ENCODE measurements around the gene TMC3.
"Not testable (repeated sequence)": the region's sequence is repeated elsewhere in the genome, so short reads cannot be mapped to it uniquely, and the experiment has no call there.

TMC3 gene

DNA sequence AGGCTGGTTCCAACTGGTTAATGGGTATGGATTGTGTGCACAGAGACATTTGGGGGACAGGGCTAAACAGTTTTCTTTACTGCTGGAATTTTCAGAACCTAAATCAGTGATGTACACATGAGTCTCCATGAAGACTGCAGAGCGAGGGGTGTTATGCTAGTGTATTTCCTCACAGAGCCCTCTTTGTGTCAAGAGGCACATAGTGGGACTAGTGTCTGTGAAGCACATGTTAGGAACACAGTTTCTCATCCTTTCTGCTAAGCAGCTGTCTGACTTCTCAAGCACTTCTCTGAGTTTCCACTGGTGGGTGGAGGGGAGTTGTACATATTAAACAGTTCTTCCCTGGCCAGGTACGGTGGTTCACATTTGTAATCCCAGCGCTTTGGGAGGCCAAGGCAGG is 40.6 kb downstream of the TMC3 start:
- Mint-ChIP-seq H3K27ac (no peak overlapping the region), H3K36me3 (ENCODE audit: insufficient read depth) (no peaks in the 10 kb centered on the region), H3K4me3 (no peak overlapping the region), H3K9me3 (no peaks in the 10 kb centered on the region), H3K27me3 (no peaks in the 10 kb centered on the region), H3K4me1 (ENCODE audit: low read depth in 2 of 2) (peaks cover 0 to 4% of the 10 kb centered on the region in 2 donors)
- no peak for DNase-seq
- ATAC-seq (replicated peaks), result no peak

DNA sequence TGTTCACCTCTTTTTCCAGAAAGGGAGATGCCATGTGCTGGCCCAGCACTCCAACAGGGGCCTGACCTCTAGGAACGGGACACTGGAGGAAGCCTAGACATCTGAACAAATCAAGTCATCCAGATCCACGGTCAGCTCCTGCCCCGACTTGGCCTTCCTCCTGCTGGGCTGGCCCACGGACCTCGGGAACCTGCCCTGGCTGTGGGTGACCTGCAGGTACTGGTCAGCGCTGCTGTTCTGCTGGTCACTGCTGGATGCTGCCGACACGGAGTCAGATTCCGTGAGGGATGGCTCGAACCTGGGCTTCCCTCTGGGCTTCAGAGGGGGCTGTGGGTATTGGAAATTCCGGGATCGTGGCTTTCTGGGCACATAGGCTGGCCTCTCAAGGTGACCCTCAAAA is 41.7 kb downstream of the TMC3 start:
- no peak overlapping the region for H3K27ac Mint-ChIP-seq

DNA sequence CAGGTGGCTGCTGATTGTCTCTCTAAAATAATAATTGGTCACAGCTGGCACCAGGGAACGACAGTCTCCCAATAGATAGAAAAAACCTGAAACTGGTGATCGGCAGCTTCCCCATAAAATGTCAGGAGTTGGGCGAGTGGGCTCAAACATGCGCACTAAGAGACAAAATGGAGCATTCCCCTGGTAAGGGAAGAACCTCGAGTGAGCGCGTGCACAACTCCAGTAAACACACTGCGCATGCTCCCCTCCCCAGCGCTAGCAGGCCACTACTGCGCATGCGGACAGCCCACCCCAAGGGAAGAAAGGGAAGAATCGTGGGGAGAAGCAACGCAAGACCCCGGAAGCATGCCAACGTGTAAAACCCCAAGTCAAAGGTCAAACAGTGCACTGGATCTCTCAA is 42.4 kb downstream of the TMC3 start:
- DNase-seq (no peak), ATAC-seq (replicated peaks) (no peak)
- Mint-ChIP-seq H3K27me3 (no peaks in the 10 kb centered on the region), H3K9me3 (no peaks in the 10 kb centered on the region), H3K27ac (no peak overlapping the region), H3K4me1 (ENCODE audit: low read depth in 2 of 2) (peaks cover 0 to 3% of the 10 kb centered on the region in 2 donors), H3K36me3 (ENCODE audit: insufficient read depth) (no peaks in the 10 kb centered on the region), H3K4me3 (no peak overlapping the region)

More for the DNA sequence above, 41.7 kb downstream of the TMC3 start:
- Mint-ChIP-seq H3K9me3 (no peaks in the 10 kb centered on the region), H3K4me1 (ENCODE audit: low read depth in 2 of 2) (peaks cover 0 to 4% of the 10 kb centered on the region in 2 donors), H3K27me3 (no peaks in the 10 kb centered on the region), H3K36me3 (ENCODE audit: insufficient read depth) (no peaks in the 10 kb centered on the region), H3K4me3 (no peak overlapping the region)
- ATAC-seq (replicated peaks) (no peak), DNase-seq (no peak)

DNA sequence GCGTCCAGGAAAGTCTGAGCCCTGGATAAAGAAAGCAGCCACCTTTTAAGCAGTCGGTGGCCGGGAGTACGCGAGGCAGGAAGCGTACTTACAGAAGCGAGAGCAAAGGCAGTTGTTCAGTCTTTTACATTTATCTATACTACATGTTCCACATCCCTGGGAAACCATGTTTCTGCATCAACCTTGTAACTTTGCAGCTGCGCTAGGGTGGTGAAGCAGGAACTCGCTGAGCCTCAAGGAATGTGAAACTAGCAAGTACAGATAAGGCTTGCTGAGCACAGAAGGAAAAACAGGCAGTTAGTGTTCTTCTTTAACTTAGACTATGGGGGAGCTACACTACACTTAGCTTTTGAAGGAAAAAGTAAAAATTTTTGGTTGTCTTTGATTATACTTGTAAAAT is 42.9 kb downstream of the TMC3 start:
- ATAC-seq (replicated peaks); H3K27ac Mint-ChIP-seq; H3K4me3 Mint-ChIP-seq; H3K36me3 Mint-ChIP-seq (ENCODE audit: insufficient read depth); H3K27me3 Mint-ChIP-seq; H3K4me1 Mint-ChIP-seq (ENCODE audit: low read depth in 2 of 2); DNase-seq; H3K9me3 Mint-ChIP-seq: not testable (repeated sequence)

DNA sequence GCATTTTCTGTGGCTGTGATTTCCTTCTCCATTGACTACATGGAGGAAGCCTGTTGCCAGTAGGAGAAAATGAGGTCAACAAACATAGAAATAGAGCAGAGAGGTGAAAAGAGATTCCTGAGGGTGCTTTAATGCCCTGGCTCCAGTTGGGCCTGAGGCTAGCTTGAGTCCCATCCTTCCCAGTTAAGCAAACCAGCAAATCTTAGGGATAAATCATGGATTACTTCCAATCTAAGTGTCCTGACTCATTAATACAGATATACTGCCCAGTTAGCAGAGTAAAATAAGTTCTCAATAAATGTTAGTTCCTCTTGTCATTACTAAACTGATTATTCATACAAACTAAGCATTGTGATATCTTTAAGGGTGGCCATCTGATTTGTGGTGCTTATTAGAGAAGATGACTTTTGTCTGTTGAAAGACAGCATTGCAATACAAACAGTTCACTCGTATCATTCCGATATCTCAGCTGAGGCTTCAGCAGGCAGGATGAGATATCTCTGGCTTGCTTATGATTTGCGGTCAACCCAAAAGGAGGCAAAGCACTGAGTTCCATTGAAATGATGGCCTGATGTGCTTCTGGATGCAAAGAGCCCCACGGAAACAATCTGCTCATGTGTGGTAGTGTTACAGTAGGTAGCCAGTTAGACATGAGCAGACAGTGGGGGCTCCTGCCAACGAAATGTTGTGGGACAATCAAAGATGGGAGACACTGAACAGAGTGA is 43.5 kb downstream of the TMC3 start:
- no peak for DNase-seq
- no peak for ATAC-seq (replicated peaks)
- Mint-ChIP-seq H3K36me3 (ENCODE audit: insufficient read depth) (no peaks in the 10 kb centered on the region), H3K27ac (no peak overlapping the region), H3K4me3 (no peak overlapping the region), H3K27me3 (no peaks in the 10 kb centered on the region), H3K4me1 (ENCODE audit: low read depth in 2 of 2) (no peaks in the 10 kb centered on the region), H3K9me3 (no peaks in the 10 kb centered on the region)

DNA sequence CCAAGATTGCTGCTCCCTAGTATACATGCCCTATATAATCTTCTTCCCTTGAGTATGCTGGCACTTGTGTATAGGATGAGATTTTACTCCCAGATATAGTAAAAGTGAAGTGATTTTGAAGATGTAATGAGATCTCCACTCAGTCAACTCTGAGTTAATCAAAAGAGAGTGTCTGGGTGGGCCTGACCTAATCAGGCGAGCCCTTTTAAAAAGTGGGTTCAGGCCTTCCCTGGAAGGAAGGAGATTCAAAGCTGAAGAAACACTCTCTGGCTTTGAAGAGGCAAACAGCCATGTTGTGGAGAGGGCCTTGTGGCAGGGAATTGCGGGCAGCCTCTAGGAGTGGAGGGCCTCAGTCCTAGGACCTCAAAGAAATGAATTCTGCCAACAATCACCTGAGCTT is 44.6 kb downstream of the TMC3 start:
- peaks cover 4 to 8% of the 10 kb centered on the region in 2 donors for H3K4me1 Mint-ChIP-seq (ENCODE audit: low read depth in 2 of 2)

DNA sequence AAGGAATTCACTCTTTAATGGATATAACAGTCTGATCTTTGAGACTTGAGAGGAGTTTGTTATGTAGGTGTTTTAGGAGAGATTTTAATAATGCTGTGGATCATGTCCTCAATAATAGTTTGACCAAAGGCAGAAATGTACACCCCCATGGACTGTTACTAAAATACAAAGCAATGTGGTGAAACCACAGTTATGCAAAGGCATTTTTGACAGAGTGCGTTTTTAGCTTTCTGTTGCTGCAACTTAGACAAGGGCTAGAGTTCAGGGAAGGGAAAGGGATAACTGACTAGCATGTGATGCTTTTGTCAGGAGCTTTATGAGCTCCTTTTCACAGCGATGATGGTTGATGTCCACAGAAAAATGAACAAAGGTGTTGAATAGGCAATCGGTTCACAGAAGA is 46.5 kb downstream of the TMC3 start:
- ATAC-seq (replicated peaks) (no peak), DNase-seq (no peak)
- peaks cover 16 to 20% of the 10 kb centered on the region in 2 donors for H3K4me1 Mint-ChIP-seq (ENCODE audit: low read depth in 2 of 2)
- H3K27ac Mint-ChIP-seq, result no peak overlapping the region
- H3K27me3 Mint-ChIP-seq, result no peaks in the 10 kb centered on the region
- H3K9me3 Mint-ChIP-seq, result no peaks in the 10 kb centered on the region
- H3K36me3 Mint-ChIP-seq (ENCODE audit: insufficient read depth), result peaks cover 5% of the 10 kb centered on the region
- no peak overlapping the region for H3K4me3 Mint-ChIP-seq

More for the DNA sequence above, 44.6 kb downstream of the TMC3 start:
- ATAC-seq (replicated peaks) (no peak), DNase-seq (no peak)
- Mint-ChIP-seq H3K9me3 (no peaks in the 10 kb centered on the region), H3K36me3 (ENCODE audit: insufficient read depth) (peaks cover under 1% of the 10 kb centered on the region), H3K27me3 (no peaks in the 10 kb centered on the region), H3K4me3 (no peak overlapping the region), H3K27ac (no peak overlapping the region)

DNA sequence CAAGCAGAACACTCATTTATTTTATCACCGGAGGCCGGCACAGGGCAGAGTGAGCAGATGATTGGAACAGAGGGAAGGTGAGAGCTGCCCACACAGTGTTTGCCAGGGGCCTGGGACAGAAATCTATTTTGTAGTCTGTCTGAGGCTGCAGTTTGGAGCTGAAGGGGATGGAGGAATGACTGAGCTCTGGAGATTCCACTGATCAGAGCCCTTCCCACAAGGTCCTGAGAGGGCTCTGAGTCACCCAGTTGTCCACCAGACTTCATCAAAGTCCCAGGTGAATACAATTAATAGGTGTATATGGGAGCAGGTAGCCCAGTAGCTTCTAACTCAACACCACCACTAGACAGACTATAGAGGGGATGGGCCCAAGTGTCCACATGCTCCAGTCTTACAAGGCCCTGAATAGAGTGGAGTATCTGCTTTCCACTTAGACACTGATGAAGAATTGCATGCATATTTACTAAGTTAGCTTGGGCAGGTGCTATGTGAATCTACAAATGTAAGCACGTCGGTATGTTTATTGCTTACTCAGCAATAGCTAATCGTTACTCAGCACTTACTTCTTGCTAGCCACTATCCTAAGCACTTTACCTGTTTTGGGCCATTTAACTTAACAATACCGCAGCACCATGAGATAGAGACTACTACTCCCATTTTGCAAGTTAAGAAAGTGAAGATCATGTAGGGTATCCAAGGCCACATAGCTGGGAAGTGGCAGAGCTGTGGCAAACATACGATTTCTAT is 47.4 kb downstream of the TMC3 start:
- H3K4me1 Mint-ChIP-seq (ENCODE audit: low read depth in 2 of 2), result peaks cover 18 to 20% of the 10 kb centered on the region in 2 donors
- no peak overlapping the region for H3K4me3 Mint-ChIP-seq
- ATAC-seq (replicated peaks) (no peak), DNase-seq (no peak)
- no peaks in the 10 kb centered on the region for H3K27me3 Mint-ChIP-seq
- no peaks in the 10 kb centered on the region for H3K9me3 Mint-ChIP-seq
- peaks cover 5% of the 10 kb centered on the region for H3K36me3 Mint-ChIP-seq (ENCODE audit: insufficient read depth)
- no peak overlapping the region for H3K27ac Mint-ChIP-seq

DNA sequence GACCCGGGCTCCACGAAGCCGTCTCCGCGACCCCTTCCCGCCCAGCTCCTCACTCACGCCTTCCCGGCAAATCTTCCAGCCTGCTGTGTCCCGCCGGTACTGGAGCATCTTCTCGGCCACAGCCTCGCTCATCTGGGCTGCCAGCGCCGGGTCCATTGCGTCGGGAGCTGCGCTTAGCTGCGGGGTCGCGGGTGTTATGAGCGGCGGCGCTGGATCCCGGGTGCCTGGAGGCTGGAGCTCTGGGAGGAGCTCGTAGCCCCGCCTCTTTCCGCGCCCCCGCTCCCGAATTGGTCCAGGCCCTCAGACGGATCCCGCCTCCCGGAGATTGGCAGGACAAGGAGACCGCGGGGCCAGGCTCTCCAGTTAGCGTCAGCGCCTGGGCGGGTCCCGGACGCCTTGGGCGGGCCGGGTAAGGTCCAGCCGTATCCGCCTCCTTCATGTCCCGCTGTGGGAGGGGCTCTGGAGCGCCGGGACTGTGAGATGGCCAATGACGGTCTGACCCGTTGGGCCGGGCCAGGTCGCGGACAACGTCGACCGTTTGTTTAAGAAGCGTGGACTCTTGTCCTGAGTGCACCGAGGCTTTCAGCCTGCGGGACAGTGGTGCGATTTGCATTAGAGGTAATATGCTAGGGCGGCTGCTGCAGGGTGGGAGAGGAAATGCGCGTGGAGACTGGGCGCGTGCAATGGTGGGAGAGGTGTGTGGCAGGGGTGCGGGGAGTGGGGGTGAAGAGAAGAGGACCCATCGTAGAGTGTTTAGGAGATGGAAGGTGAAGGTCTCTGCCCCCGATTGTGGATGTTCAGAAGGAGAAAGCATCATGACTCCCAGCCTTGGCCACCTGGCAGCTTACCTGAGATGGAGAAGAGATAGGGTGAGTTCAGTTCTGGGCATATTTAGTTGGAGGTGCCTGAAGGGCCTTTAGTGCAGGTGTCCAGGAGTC is 49.8 kb downstream of the TMC3 start, which contains the start of gene STARD5:
TSS of gene STARD5 (minus strand) at position 198 of the 938 bp plus-strand sequence. CDS start at position 156, 42 bp downstream.
- peaks cover 18 to 20% of the 10 kb centered on the region in 2 donors for H3K4me1 Mint-ChIP-seq (ENCODE audit: low read depth in 2 of 2)
- peaks cover 5% of the 10 kb centered on the region for H3K36me3 Mint-ChIP-seq (ENCODE audit: insufficient read depth)
- ATAC-seq (replicated peaks) (peak; percentile 98), DNase-seq (peak; percentile 90 to 92 (median 91))
- H3K27ac Mint-ChIP-seq, result peak within 1 kb of the TSS; percentile 45 to 88
- H3K9me3 Mint-ChIP-seq, result no peaks in the 10 kb centered on the region
- H3K27me3 Mint-ChIP-seq, result no peaks in the 10 kb centered on the region
- H3K4me3 Mint-ChIP-seq, result peak within 1 kb of the TSS; percentile 89

DNA sequence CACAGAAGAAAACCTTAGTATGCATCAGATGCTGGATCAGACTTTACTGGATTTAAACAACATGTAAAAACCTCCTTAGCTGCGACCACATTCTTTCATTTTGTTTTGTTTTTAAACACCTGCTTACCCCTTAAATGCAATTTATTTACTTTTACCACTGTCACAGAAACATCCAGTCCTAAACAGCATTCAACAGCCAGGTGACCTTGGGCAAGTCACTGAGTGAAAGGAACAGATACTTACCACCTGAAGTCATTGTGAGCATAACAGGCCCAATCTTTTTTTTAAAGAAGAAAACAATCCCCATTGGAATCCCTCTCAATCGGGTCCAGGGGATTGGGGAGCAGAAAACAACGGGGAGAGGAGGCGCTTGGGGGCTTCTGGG is 50.5 kb downstream of the TMC3 start:
- ATAC-seq (replicated peaks), result no peak
- Mint-ChIP-seq H3K4me3 (peak overlapping the region; percentile 89), H3K27ac (peak overlapping the region; percentile 45 to 88), H3K4me1 (ENCODE audit: low read depth in 2 of 2) (peaks cover 18 to 20% of the 10 kb centered on the region in 2 donors), H3K27me3 (no peaks in the 10 kb centered on the region), H3K36me3 (ENCODE audit: insufficient read depth) (peaks cover 5% of the 10 kb centered on the region), H3K9me3 (no peaks in the 10 kb centered on the region)
- DNase-seq, result no peak

DNA sequence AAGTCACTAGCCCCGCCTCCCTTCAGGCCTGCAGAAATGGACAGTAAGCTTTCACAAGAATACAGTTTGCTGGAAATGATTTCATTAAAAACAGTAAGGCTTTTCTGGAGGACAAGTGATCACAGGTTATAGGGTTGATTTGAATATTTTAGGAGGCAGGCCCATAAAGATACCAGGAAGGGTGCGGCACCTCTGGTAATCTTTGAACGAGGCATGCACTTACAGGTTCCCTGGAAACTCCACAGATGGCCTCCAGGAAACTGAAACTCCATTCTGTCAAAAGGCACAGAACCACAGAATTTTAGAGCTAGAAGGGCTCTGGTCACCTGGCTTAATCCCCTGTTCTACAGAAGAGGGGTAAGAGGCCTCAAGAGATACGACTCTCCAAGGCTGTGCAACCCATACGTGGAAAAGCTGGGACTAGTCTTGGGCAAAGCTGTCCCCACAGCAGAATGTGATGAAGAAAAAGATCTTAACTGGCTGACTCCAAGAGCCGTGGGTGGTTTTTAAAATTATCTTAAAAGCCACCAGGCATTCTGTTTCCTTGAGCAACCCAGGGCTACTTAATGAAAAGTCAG is 51.2 kb downstream of the TMC3 start:
- Mint-ChIP-seq H3K27ac (no peak overlapping the region), H3K4me3 (peak overlapping the region; percentile 8 to 38), H3K27me3 (no peaks in the 10 kb centered on the region), H3K4me1 (ENCODE audit: low read depth in 2 of 2) (peaks cover 18 to 20% of the 10 kb centered on the region in 2 donors), H3K9me3 (no peaks in the 10 kb centered on the region), H3K36me3 (ENCODE audit: insufficient read depth) (peaks cover 5% of the 10 kb centered on the region)
- ATAC-seq (replicated peaks), result no peak
- DNase-seq, result no peak

DNA sequence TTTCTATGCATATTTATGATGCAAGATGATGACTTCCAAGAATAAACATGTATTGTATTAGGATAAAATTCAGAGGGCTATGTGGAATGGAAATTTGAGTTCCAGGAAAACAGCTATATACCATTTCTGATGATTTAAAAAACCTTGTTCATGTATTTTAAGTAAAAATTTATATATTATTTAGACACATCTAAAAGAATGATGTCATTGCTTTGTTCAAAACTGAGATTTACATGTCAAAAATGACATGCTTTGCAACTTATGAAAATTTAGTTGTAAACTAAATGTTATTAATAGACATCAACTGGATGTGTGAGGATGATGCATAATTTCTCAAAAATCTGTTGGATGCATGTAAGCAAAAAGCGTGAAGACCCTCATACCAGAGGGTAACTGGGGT is 52.3 kb downstream of the TMC3 start:
- H3K4me1 Mint-ChIP-seq (ENCODE audit: low read depth in 2 of 2), result peaks cover 18 to 24% of the 10 kb centered on the region in 2 donors
- no peak overlapping the region for H3K4me3 Mint-ChIP-seq
- no peaks in the 10 kb centered on the region for H3K9me3 Mint-ChIP-seq
- no peak overlapping the region for H3K27ac Mint-ChIP-seq
- ATAC-seq (replicated peaks), result no peak
- peaks cover 5% of the 10 kb centered on the region for H3K36me3 Mint-ChIP-seq (ENCODE audit: insufficient read depth)
- H3K27me3 Mint-ChIP-seq, result no peaks in the 10 kb centered on the region
- DNase-seq, result no peak

DNA sequence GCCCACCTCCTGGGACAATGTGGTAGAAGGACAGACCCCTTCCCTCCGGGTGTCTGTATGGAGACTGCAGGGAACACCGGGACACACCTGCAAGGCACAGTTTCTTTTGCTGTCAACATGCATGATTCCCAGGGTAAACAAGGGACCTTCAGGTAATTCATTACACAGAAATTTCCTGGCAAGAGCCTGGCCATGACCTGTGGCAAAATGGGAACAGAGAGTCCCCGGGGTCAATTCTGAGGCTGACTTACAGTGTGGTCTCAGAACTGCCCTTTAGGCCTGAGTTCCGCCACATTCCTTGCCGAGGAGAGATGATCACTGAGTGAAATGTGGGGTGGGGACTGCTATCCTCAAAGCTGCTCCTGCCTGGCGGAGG is 56.4 kb downstream of the TMC3 start:
- peak overlapping the region; percentile 29 to 60 for H3K27ac Mint-ChIP-seq
- DNase-seq (no peak), ATAC-seq (replicated peaks) (no peak)
- no peaks in the 10 kb centered on the region for H3K9me3 Mint-ChIP-seq
- no peaks in the 10 kb centered on the region for H3K27me3 Mint-ChIP-seq
- H3K4me1 Mint-ChIP-seq (ENCODE audit: low read depth in 2 of 2), result peaks cover 27 to 29% of the 10 kb centered on the region in 2 donors
- no peak overlapping the region for H3K4me3 Mint-ChIP-seq
- peaks cover 14% of the 10 kb centered on the region for H3K36me3 Mint-ChIP-seq (ENCODE audit: insufficient read depth)

Measured in effector memory CD8-positive, alpha-beta T cell (primary cell).